OCI-LY3 (cell line): Measurements from ENCODE around the gene TEPSIN.
A peak's percentile ranks its signal among the peaks of the same experiment; 100 is the strongest.

Experiments used
- H2AFZ ChIP-seq: fragments of 200-600, 300-600 bp; shearing (Covaris generic); 2 replicates; pipeline ENCODE4 v1.6.0; 2014; ENCODE audit warnings: antibody characterized with exemption, low read depth, low read length
- H3K27ac ChIP-seq: fragments of 200-600, 300-600 bp; sonication (generic); 2 replicates; pipeline ENCODE4 v1.5.1; 2014; ENCODE audit warnings: mild to moderate bottlenecking, low read length, moderate library complexity, mixed read lengths
- H3K27me3 ChIP-seq: fragments of 200-600, 300-600 bp; sonication (generic); 2 replicates; pipeline ENCODE4 v1.6.1; 2014; ENCODE audit warnings: low read depth, low read length, mixed read lengths
- H3K36me3 ChIP-seq: fragments of 200-600, 300-600 bp; sonication (generic); replicated peaks from 2 replicates; pipeline ENCODE3; 2014; ENCODE audit warnings: low read depth, low read length, mixed read lengths
- H3K4me1 ChIP-seq: fragments of 300-600, 200-600 bp; sonication (generic); 2 replicates; pipeline ENCODE4 v1.6.1; 2014; ENCODE audit warnings: low read length, mixed read lengths
- H3K4me2 ChIP-seq: fragments of 200-600, 300-600 bp; sonication (generic); 2 replicates; pipeline ENCODE4 v1.6.1; 2014; ENCODE audit warnings: low read length, mixed read lengths
- H3K4me3 ChIP-seq: fragments of 300-600, 200-600 bp; sonication (generic); 2 replicates; pipeline ENCODE4 v1.5.1; 2014; ENCODE audit warnings: antibody characterized with exemption, mild to moderate bottlenecking, low read length, moderate library complexity
- H3K79me2 ChIP-seq: fragments of 300-600, 200-600 bp; shearing (Covaris generic); 2 replicates; pipeline ENCODE4 v1.6.1; 2014; ENCODE audit warnings: mild to moderate bottlenecking, low read length, mixed read lengths
- H3K9ac ChIP-seq: fragments of 300-600, 200-600 bp; shearing (Covaris generic); 2 replicates; pipeline ENCODE4 v1.6.0; 2014; ENCODE audit warnings: mild to moderate bottlenecking, low read length, moderate library complexity
- H3K9me3 ChIP-seq: fragments of 200-600, 300-600 bp; shearing (Covaris generic); 2 replicates; pipeline ENCODE4 v1.6.1; 2014; ENCODE audit warnings: low read length, mixed read lengths; ENCODE audit not compliant: insufficient read depth
- H4K20me1 ChIP-seq: fragments of 200-600, 300-600 bp; sonication (generic); 2 replicates; pipeline ENCODE4 v1.6.1; 2016; ENCODE audit warnings: low read length, mixed read lengths; ENCODE audit not compliant: insufficient read depth
- CTCF ChIP-seq: fragments of 200-600, 300-600 bp; sonication (generic); IDR thresholded peaks from 2 replicates; pipeline ENCODE4 v1.5.1; 2014; ENCODE audit warnings: antibody characterized with exemption, low read length, low read depth
- EZH2phosphoT487 ChIP-seq: fragments of 200-600 bp; shearing (Covaris generic); IDR thresholded peaks from 2 replicates; pipeline ENCODE4 v1.6.1; 2018; ENCODE audit warnings: antibody characterized with exemption, mixed run types, low read depth

Gene TEPSIN

GRCh38 chr17:81223762-81224130, 15.1 kb downstream of the TEPSIN start:
- Histone ChIP-seq H3K9me3 (peaks cover 3% of the 10 kb centered on the region; the same call in 1 of the 2 replicates), H3K36me3 (no peaks in the 10 kb centered on the region), H3K4me3 (peak overlapping the region; percentile 51; the same call in 1 of the 2 replicates), H2AFZ (peak overlapping the region; percentile 59; the same call in 1 of the 2 replicates), H3K9ac (no peak overlapping the region), H3K27ac (no peak overlapping the region), H3K27me3 (no peaks in the 10 kb centered on the region), H3K4me2 (peak overlapping the region; percentile 74; the same call in 1 of the 2 replicates), H3K4me1 (peaks cover 32% of the 10 kb centered on the region), H4K20me1 (no peaks in the 10 kb centered on the region), H3K79me2 (peaks cover 13% of the 10 kb centered on the region)
- TF ChIP-seq CTCF = no peak
- no peak for TF ChIP-seq EZH2phosphoT487

- Histone ChIP-seq H3K9ac (peak within 1 kb of the TSS; percentile 86), H4K20me1 (no peaks in the 10 kb centered on the region), H3K36me3 (no peaks in the 10 kb centered on the region), H2AFZ (peak within 1 kb of the TSS; percentile 59), H3K4me1 (peaks cover 26% of the 10 kb centered on the region), H3K9me3 (peaks cover 3% of the 10 kb centered on the region; the same call in 1 of the 2 replicates), H3K4me3 (peak within 1 kb of the TSS; percentile 97), H3K27me3 (no peaks in the 10 kb centered on the region), H3K4me2 (peak within 1 kb of the TSS; percentile 97), H3K27ac (no peak within 1 kb of the TSS), H3K79me2 (peaks cover 13% of the 10 kb centered on the region)
- TF ChIP-seq EZH2phosphoT487 (no peak), CTCF (no peak)
These were observed 15.7 kb downstream of the TEPSIN start, which contains the start of gene CEP131 for GRCh38 chr17:81222906-81223761. CEP131 (minus strand) TSS chr17:81222965; CDS start chr17:81220056, 2,909 bp downstream.

GRCh38 chr17:81222620-81222905, 16.3 kb downstream of the TEPSIN start:
- Histone ChIP-seq H3K27me3 (no peaks in the 10 kb centered on the region), H3K27ac (no peak overlapping the region), H3K79me2 (peaks cover 13% of the 10 kb centered on the region), H2AFZ (peak overlapping the region; percentile 17; the same call in 1 of the 2 replicates), H3K4me2 (peak overlapping the region; percentile 97), H4K20me1 (no peaks in the 10 kb centered on the region), H3K4me3 (peak overlapping the region; percentile 97), H3K9ac (peak overlapping the region; percentile 86), H3K36me3 (no peaks in the 10 kb centered on the region), H3K9me3 (peaks cover 3% of the 10 kb centered on the region; the same call in 1 of the 2 replicates), H3K4me1 (peaks cover 21% of the 10 kb centered on the region)
- TF ChIP-seq EZH2phosphoT487 (no peak), CTCF (no peak)

- Histone ChIP-seq H3K4me3 (peak overlapping the region; percentile 97), H3K4me1 (peaks cover 15% of the 10 kb centered on the region), H3K4me2 (peak overlapping the region; percentile 97), H3K9me3 (peaks cover 2% of the 10 kb centered on the region; the same call in 1 of the 2 replicates), H3K79me2 (peaks cover 13% of the 10 kb centered on the region), H4K20me1 (no peaks in the 10 kb centered on the region), H2AFZ (no peak overlapping the region), H3K9ac (peak overlapping the region; percentile 86), H3K27ac (no peak overlapping the region), H3K36me3 (no peaks in the 10 kb centered on the region), H3K27me3 (no peaks in the 10 kb centered on the region)
- no peak for TF ChIP-seq EZH2phosphoT487
- no peak for TF ChIP-seq CTCF
These were observed 16.8 kb downstream of the TEPSIN start for GRCh38 chr17:81221842-81222619.
